Nephron (organoid): Measurements from ENCODE around the gene LTV1.
"Not testable (repeated sequence)": the region's sequence is repeated elsewhere in the genome, so short reads cannot be mapped to it uniquely, and the experiment has no call there.

Experiments
- H3K27ac Mint-ChIP-seq, 3 experiments: 2 replicates each; pipeline ENCODE4 v1.8.0; 2020; ENCODE audit warnings: mixed read lengths in 3 of 3, mild to moderate bottlenecking in 2 of 3, moderate library complexity in 1 of 3
- H3K27me3 Mint-ChIP-seq: 2 replicates; pipeline ENCODE4 v1.8.0; 2021; ENCODE audit warnings: low read depth, mild to moderate bottlenecking, moderate library complexity, mixed read lengths
- H3K36me3 Mint-ChIP-seq: 2 replicates; pipeline ENCODE4 v1.8.0; 2020; ENCODE audit warnings: low read depth, mixed read lengths
- H3K4me1 Mint-ChIP-seq: 2 replicates; pipeline ENCODE4 v1.8.0; 2020; ENCODE audit warnings: mixed read lengths
- H3K4me3 Mint-ChIP-seq, 3 experiments: 2 replicates each; pipeline ENCODE4 v1.8.0; 2020; ENCODE audit warnings: mild to moderate bottlenecking in 3 of 3, mixed read lengths in 3 of 3, moderate library complexity in 2 of 3
- H3K9me3 Mint-ChIP-seq: 2 replicates; pipeline ENCODE4 v1.8.0; 2020; ENCODE audit warnings: mixed read lengths
- TF ChIP-seq, protein P1 (sequence below), 3 experiments: fragments of 200-600 bp; sonication (generic); IDR thresholded peaks; one replicate each; pipeline ENCODE4 v1.5.0; 2021; ENCODE audit warnings: antibody characterized with exemption in 3 of 3; ENCODE audit not compliant: unreplicated experiment in 3 of 3

LTV1 gene

DNA sequence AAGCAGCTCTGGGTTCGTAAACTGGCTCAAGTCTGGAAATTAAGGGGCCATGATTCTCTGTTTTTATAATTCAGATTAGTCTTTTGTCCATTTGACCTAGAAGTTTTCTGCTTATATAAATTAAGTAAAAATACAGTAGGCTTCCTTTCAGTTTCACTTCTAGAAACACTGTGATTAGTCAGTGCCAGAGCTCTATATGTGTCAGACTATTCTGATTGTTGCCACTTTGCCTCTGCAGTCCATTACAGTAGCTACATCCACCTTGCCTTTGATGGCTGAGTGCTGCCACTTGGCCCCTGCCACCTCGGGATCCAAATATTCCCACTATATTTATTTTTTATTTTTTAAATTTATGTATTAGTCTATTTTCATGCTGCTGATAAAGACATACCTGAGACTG lies 29.1 kb downstream of the LTV1 start:
- no peaks in the 10 kb centered on the region for H3K27me3 Mint-ChIP-seq
- TF ChIP-seq, protein P1, sequence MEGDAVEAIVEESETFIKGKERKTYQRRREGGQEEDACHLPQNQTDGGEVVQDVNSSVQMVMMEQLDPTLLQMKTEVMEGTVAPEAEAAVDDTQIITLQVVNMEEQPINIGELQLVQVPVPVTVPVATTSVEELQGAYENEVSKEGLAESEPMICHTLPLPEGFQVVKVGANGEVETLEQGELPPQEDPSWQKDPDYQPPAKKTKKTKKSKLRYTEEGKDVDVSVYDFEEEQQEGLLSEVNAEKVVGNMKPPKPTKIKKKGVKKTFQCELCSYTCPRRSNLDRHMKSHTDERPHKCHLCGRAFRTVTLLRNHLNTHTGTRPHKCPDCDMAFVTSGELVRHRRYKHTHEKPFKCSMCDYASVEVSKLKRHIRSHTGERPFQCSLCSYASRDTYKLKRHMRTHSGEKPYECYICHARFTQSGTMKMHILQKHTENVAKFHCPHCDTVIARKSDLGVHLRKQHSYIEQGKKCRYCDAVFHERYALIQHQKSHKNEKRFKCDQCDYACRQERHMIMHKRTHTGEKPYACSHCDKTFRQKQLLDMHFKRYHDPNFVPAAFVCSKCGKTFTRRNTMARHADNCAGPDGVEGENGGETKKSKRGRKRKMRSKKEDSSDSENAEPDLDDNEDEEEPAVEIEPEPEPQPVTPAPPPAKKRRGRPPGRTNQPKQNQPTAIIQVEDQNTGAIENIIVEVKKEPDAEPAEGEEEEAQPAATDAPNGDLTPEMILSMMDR (IDR thresholded peaks at IDR 0.05; ENCODE audit: unreplicated experiment in 3 of 3), result no peak
- no peaks in the 10 kb centered on the region for H3K4me1 Mint-ChIP-seq
- H3K27ac Mint-ChIP-seq, result no peak overlapping the region
- no peak overlapping the region for H3K4me3 Mint-ChIP-seq
- H3K36me3 Mint-ChIP-seq, result peaks cover 40% of the 10 kb centered on the region
- peaks cover 46% of the 10 kb centered on the region for H3K9me3 Mint-ChIP-seq

DNA sequence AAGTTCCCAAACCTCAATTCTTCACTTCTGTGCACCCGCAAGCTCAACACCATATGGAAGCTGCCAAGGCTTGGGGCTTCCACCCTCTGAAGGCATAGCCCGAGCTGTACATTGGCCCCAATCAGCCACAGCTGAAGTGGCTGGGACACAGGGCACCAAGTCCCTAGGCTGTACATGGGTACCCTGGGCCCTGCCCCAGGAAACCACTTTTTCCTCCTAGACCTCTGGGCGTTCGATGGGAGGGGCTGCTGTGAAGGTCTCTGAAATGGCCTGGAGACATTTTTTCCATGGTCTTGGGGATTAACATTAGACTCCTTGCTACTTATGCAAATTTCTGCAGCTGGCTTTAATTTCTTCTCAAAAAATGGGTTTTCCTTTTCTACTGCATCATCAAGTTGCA lies 30.5 kb downstream of the LTV1 start:
- not testable (repeated sequence) for H3K27me3 Mint-ChIP-seq, H3K4me1 Mint-ChIP-seq
- H3K9me3 Mint-ChIP-seq, result peaks cover 51% of the 10 kb centered on the region

DNA sequence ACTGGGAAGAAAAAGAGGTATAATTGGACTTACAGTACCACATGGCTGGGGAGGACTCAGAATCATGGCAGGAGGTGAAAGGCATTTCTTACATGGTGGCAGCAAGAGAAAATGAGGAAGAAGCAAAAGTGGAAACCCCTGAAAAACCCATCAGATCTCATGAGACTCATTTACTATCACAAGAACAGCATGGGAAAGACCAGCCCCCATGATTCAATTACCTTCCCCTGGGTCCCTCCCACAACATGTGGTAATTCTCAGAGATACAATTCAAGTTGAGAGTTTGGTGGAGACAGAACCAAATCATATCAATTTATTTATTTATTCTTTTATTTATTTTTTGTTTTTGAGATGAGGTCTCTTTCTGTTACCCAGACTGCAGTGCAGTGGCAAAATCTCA lies 31.4 kb downstream of the LTV1 start:
- H3K4me3 Mint-ChIP-seq, H3K27ac Mint-ChIP-seq, H3K27me3 Mint-ChIP-seq, H3K4me1 Mint-ChIP-seq: not testable (repeated sequence)
- Mint-ChIP-seq H3K9me3 (peaks cover 52% of the 10 kb centered on the region), H3K36me3 (peaks cover 23% of the 10 kb centered on the region)

More for the DNA sequence above, 30.5 kb downstream of the LTV1 start:
- H3K4me3 Mint-ChIP-seq, H3K27ac Mint-ChIP-seq: not testable (repeated sequence)
- peaks cover 30% of the 10 kb centered on the region for H3K36me3 Mint-ChIP-seq

DNA sequence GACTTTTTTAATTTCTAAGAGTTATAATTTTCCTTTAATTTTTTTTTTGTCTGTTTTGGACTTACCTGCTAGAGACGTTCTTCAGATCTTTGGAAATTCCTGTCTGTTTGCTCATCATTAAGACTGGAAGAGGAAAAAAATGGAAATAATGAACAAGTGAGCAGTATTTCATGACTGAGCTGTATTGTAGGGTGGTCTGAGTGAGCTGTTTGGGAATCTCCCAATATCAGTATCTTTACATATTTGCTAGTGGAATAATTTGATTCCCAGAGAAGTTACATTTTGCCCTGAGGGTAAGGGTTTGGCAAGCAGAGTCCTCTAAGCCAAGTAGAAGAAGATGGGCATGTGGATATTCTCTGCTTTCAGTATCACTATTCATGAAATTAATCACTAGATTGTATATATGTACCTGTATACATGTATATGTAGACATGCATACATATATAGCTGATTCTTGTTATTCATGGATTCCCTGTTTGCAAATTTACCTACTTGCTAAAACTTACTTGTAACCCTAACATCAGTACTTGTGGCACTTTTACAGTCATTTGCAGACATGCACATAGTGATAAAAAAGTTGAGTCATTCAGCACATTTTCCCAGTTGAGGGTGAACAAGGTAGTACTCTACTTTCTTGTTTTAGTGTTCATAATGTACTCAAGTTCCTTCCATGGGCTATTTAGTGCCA lies 34.6 kb downstream of the LTV1 start:
- TF ChIP-seq, protein P1 (IDR thresholded peaks at IDR 0.05; ENCODE audit: unreplicated experiment in 3 of 3), result no peak
- Mint-ChIP-seq H3K4me1 (peaks cover 5% of the 10 kb centered on the region), H3K27me3 (no peaks in the 10 kb centered on the region), H3K36me3 (peaks cover 13% of the 10 kb centered on the region), H3K4me3 (no peak overlapping the region), H3K27ac (no peak overlapping the region), H3K9me3 (peaks cover 51% of the 10 kb centered on the region)

DNA sequence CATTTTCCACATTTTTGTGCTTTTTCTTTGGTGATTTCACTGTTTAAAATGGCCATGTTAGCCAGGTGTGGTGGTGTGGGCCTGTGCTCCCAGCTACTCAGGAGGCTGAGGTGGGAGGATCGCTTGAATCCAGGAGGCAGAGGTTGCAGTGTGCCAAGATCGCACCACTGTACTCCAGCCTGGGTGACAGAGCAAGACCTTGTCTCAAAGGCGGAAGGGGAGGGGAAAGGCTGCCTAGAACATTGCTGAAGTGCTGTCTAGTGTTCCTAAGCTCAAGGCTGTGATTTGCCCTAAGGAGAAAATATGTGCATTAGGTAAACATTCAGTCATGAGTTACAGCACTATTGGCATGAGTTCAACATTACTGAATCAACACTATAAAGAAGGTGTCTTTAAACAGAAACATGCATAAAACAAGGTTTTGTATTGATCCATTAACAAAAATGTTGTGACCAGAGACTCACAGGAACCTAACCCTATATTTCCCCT lies 35.2 kb downstream of the LTV1 start:
- Mint-ChIP-seq H3K36me3 (peaks cover 11% of the 10 kb centered on the region), H3K27me3 (peaks cover 4% of the 10 kb centered on the region), H3K27ac (no peak overlapping the region), H3K9me3 (peaks cover 51% of the 10 kb centered on the region), H3K4me1 (peaks cover 8% of the 10 kb centered on the region), H3K4me3 (no peak overlapping the region)
- TF ChIP-seq, protein P1 (IDR thresholded peaks at IDR 0.05; ENCODE audit: unreplicated experiment in 3 of 3), result no peak

DNA sequence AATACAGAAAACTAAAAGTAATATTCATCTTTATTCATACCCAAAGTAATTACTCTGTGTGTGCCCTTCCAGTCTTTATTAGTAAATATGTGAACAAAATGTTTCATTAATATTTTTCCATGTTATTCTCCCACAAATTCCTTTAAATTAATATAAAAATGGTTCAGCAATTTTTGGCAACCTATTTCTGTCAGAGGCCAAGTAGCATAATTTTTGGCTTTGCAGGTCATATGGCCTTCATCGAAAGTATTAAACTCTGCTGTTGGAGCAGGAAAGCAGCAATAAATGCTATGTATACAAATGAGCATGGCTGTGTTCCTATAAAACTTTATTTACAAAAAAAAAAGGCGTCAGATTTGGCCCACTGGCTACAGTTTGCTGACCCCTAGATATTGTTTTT lies 37.3 kb downstream of the LTV1 start:
- Mint-ChIP-seq H3K4me3 (no peak overlapping the region), H3K9me3 (peaks cover 37% of the 10 kb centered on the region), H3K27me3 (peaks cover 4% of the 10 kb centered on the region), H3K36me3 (peaks cover 2% of the 10 kb centered on the region), H3K27ac (no peak overlapping the region), H3K4me1 (peaks cover 16% of the 10 kb centered on the region)
- TF ChIP-seq, protein P1 (IDR thresholded peaks at IDR 0.05; ENCODE audit: unreplicated experiment in 3 of 3), result no peak

DNA sequence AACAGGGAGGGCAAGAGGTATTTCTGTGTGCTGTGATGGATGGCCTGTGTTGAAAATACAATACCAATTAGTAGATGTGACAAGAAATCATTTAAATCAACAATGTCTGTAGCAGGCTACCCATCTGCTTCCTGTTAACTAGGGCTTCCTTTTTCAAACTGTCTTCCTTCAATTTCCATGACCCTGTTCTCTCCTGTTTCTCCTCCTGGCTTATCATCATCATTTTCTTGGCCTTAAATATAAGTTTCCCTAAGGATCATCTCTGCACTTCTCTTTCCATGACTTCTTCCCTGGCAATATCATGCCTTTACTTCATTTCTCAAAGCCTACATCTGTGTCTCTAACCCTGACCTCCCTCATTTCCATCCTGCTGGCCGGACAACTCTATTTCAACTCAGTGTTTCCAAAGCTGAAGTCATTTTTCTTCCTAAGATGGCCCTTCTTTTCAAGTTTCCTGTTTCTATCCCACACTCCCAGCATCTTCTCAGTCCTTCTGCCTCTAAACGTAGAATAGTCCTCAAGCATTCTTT lies 39.3 kb downstream of the LTV1 start:
- TF ChIP-seq, protein P1 (IDR thresholded peaks at IDR 0.05; ENCODE audit: unreplicated experiment in 3 of 3), result no peak
- H3K4me1 Mint-ChIP-seq, result peaks cover 16% of the 10 kb centered on the region
- peak overlapping the region; percentile 32 to 59 (median 45) for H3K27ac Mint-ChIP-seq
- H3K36me3 Mint-ChIP-seq, result peaks cover 3% of the 10 kb centered on the region
- peaks cover 23% of the 10 kb centered on the region for H3K9me3 Mint-ChIP-seq
- no peak overlapping the region for H3K4me3 Mint-ChIP-seq
- H3K27me3 Mint-ChIP-seq, result peaks cover 4% of the 10 kb centered on the region
